Hepatocyte (in vitro differentiated cells): Measurements from ENCODE around the gene IRX3. TPM values are rescaled to one million over a fixed set of nuclear protein-coding genes. Genes with fewer than 3 reads are reported as not detected.

ENCODE experiments used
- DNase-seq: peaks from one replicate; pipeline ENCODE4 v3.0.0-alpha.2; 2016; ENCODE audit warnings: low spot score
- H2AFZ ChIP-seq: fragments of 200-600 bp; sonication (generic); 2 replicates; pipeline ENCODE4 v1.6.0; 2016; ENCODE audit warnings: antibody characterized with exemption, mild to moderate bottlenecking
- H3K27ac ChIP-seq: fragments of 200-600 bp; sonication (generic); 2 replicates; pipeline ENCODE4 v1.5.1; 2016; ENCODE audit warnings: mild to moderate bottlenecking
- H3K27me3 ChIP-seq: fragments of 200-600 bp; sonication (generic); 2 replicates; pipeline ENCODE4 v1.6.1; 2016
- H3K36me3 ChIP-seq: fragments of 200-600 bp; sonication (generic); replicated peaks from 2 replicates; pipeline ENCODE4 v1.5.1; 2016; ENCODE audit warnings: low read depth; ENCODE audit not compliant: insufficient read depth
- H3K4me1 ChIP-seq: fragments of 200-600 bp; sonication (generic); 2 replicates; pipeline ENCODE4 v1.5.1; 2016; ENCODE audit warnings: mild to moderate bottlenecking, moderate library complexity; ENCODE audit not compliant: insufficient read depth
- H3K4me2 ChIP-seq: fragments of 200-600 bp; sonication (generic); 2 replicates; pipeline ENCODE4 v1.6.0; 2016
- H3K4me3 ChIP-seq: fragments of 200-600 bp; sonication (generic); 2 replicates; pipeline ENCODE4 v1.5.1; 2016; ENCODE audit warnings: mild to moderate bottlenecking
- H3K79me2 ChIP-seq: fragments of 200-600 bp; sonication (generic); 2 replicates; pipeline ENCODE4 v1.6.0; 2017; ENCODE audit warnings: mild to moderate bottlenecking
- H3K9me2 ChIP-seq: fragments of 200-600 bp; sonication (generic); replicated peaks from 2 replicates; pipeline ENCODE4 v1.6.0; 2017; ENCODE audit warnings: mild to moderate bottlenecking; ENCODE audit not compliant: insufficient read depth
- H3K9me3 ChIP-seq: fragments of 200-600 bp; sonication (generic); 2 replicates; pipeline ENCODE4 v1.5.1; 2016; ENCODE audit warnings: low read depth, mild to moderate bottlenecking
- H4K20me1 ChIP-seq: fragments of 200-600 bp; sonication (generic); 2 replicates; pipeline ENCODE4 v1.6.0; 2016; ENCODE audit warnings: mild to moderate bottlenecking; ENCODE audit not compliant: insufficient read depth, poor library complexity, severe bottlenecking
- CTCF ChIP-seq: fragments of 200-600 bp; sonication (generic); IDR thresholded peaks from 2 replicates; pipeline ENCODE4 v1.5.1; 2016; ENCODE audit warnings: antibody characterized with exemption, mild to moderate bottlenecking; ENCODE audit not compliant: poor library complexity
- EZH2 ChIP-seq: fragments of 200-600 bp; sonication (generic); IDR thresholded peaks from 2 replicates; pipeline ENCODE4 v1.6.1; 2016; ENCODE audit warnings: antibody characterized with exemption, mild to moderate bottlenecking, borderline replicate concordance
- EZH2phosphoT487 ChIP-seq: fragments of 200-600 bp; sonication (generic); IDR thresholded peaks from one replicate; pipeline ENCODE4 v1.6.1; 2018; ENCODE audit warnings: antibody characterized with exemption, mild to moderate bottlenecking, low read depth, moderate library complexity; ENCODE audit not compliant: unreplicated experiment, severe bottlenecking
- WGBS: methylation state at CpG from one replicate; pipeline ENCODE4 v1.1.6; 2016; ENCODE audit warnings: low lambda C conversion rate; ENCODE audit errors: missing lambda C conversion rate; 5-methylcytosine and 5-hydroxymethylcytosine counted together
- polyA plus RNA-seq: library from polyadenylated mRNA; unstranded; fragments of >200 nt; fragmentation: Nextera tagmentation; extraction: Ambion mirVana; gene quantifications from 2 replicates; pipeline ENCODE4 v1.2.1, GENCODE V29; 2016
- total RNA-seq: library from RNA; depleted of rRNA; stranded (reverse); fragments of >200 nt; gene quantifications from 2 replicates; pipeline ENCODE4 v1.2.3, GENCODE V29; 2014

The IRX3 gene
- total and polyA plus RNA-seq, 2 experiments from 2014 or later: 1.8 to 4.4 TPM

- no peak overlapping the region for H3K4me3 ChIP-seq
- no peaks in the 10 kb centered on the region for H3K36me3 ChIP-seq
- peaks cover 56% of the 10 kb centered on the region for H3K27me3 ChIP-seq
- H2AFZ ChIP-seq: no peak overlapping the region
- no peak overlapping the region for H3K4me2 ChIP-seq
- no peaks in the 10 kb centered on the region for H3K9me2 ChIP-seq
- no peaks in the 10 kb centered on the region for H4K20me1 ChIP-seq
- no peak for DNase-seq
- H3K27ac ChIP-seq: no peak overlapping the region
- H3K9me3 ChIP-seq: no peaks in the 10 kb centered on the region
- H3K79me2 ChIP-seq: no peaks in the 10 kb centered on the region
- TF ChIP-seq EZH2: no peak
- TF ChIP-seq EZH2phosphoT487: no peak
- no peak for TF ChIP-seq CTCF
- peaks cover 33% of the 10 kb centered on the region for H3K4me1 ChIP-seq
- WGBS: 86% methylated on average over 3 of the region's 3 CpGs
These were observed 5.8 kb downstream of the IRX3 start for GRCh38 chr16:54280751-54281150.

DNA sequence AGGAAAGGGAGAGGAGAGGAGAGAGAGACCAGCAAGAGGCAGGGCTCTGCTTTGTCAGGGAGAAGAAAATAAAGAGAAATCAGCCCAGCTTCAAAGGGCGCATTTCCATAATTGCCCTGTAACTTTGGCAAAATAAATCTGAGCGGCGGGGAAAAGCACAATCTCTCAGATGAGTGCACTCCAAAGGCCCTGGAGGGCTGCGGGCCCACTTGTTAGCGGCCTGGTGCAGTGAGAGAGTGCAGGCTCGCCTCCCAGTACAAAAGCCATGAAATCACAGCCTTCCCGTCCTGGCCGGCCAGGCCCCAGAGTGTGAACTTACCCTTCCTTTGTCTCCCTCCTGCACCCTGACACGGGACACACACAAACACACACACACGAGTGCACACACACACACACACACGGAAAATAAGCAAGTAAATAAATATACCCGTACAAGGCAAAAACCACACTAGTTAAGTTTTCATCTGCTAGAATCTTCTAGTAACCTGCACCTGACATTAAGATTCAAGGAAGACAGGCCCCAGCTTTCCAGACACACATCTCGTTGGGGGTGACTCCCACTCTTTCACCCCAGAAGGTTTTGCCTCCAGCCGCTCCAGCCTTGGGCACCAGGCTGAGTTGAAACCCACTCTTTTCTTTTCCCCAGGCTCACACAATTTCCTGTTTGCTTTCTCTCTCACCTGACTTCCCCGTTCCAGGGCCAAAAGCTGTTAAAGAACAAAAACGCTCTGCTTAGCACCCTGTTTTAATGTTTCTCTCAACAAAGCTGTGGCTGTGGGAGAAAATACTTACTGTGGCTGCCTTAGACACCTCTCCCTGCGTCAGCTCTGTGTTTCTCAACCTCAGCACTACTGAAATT, 8.5 kb downstream of the IRX3 start:
- Histone ChIP-seq H3K9me2 (no peaks in the 10 kb centered on the region), H3K4me3 (no peak overlapping the region), H3K27ac (no peak overlapping the region), H3K36me3 (no peaks in the 10 kb centered on the region), H3K4me1 (peaks cover 15% of the 10 kb centered on the region), H4K20me1 (no peaks in the 10 kb centered on the region), H3K4me2 (no peak overlapping the region), H3K9me3 (no peaks in the 10 kb centered on the region), H2AFZ (no peak overlapping the region), H3K79me2 (no peaks in the 10 kb centered on the region), H3K27me3 (peaks cover 29% of the 10 kb centered on the region)
- 50% methylated on average over 17 of the region's 17 CpGs for WGBS
- no peak for DNase-seq
- TF ChIP-seq CTCF (no peak), EZH2phosphoT487 (no peak), EZH2 (no peak)

GRCh38 chr16:54275956-54276355, 10.6 kb downstream of the IRX3 start:
- no peak for DNase-seq
- Histone ChIP-seq H3K27ac (no peak overlapping the region), H3K4me3 (no peak overlapping the region), H3K27me3 (peaks cover 9% of the 10 kb centered on the region), H3K4me2 (no peak overlapping the region), H3K36me3 (no peaks in the 10 kb centered on the region), H3K79me2 (no peaks in the 10 kb centered on the region), H2AFZ (no peak overlapping the region), H4K20me1 (no peaks in the 10 kb centered on the region), H3K4me1 (no peaks in the 10 kb centered on the region), H3K9me2 (no peaks in the 10 kb centered on the region), H3K9me3 (no peaks in the 10 kb centered on the region)
- 89% methylated on average over 6 of the region's 6 CpGs for WGBS
- no peak for TF ChIP-seq EZH2phosphoT487
- TF ChIP-seq CTCF: no peak
- TF ChIP-seq EZH2: no peak
